SK-N-SH (cell line): ENCODE results near the gene SLC35G6.

ENCODE experiments used
- CHD2 ChIP-seq: fragments of 150-350 bp; IDR thresholded peaks from 2 replicates; pipeline ENCODE4 v1.6.1; 2018; ENCODE audit warnings: low read length; ENCODE audit not compliant: partially characterized antibody
- CTCF ChIP-seq: fragments of 200-600 bp; sonication (generic); IDR thresholded peaks from 2 replicates; pipeline ENCODE4 v1.6.1; 2017; ENCODE audit warnings: antibody characterized with exemption, mild to moderate bottlenecking, moderate library complexity
- EZH2phosphoT487 ChIP-seq: fragments of 200-600 bp; sonication (generic); IDR thresholded peaks from 2 replicates; pipeline ENCODE4 v1.6.1; 2017; ENCODE audit warnings: low read depth, mixed run types, mild to moderate bottlenecking, antibody characterized with exemption, moderate library complexity, borderline replicate concordance
- FOXJ3 ChIP-seq: sonication (generic); formaldehyde crosslinking; IDR thresholded peaks from 2 replicates; pipeline ENCODE4 v1.5.1; 2020; ENCODE audit warnings: mild to moderate bottlenecking, missing genetic modification reagents
- GABPA ChIP-seq: IDR thresholded peaks from 2 replicates; pipeline ENCODE4 v1.4.0; 2012; ENCODE audit warnings: low read depth, mild to moderate bottlenecking
- JUND ChIP-seq: IDR thresholded peaks from 2 replicates; pipeline ENCODE4 v1.4.0; 2012
- MAX ChIP-seq: IDR thresholded peaks from 2 replicates; pipeline ENCODE4 v1.4.0; 2012; ENCODE audit warnings: low read depth
- MXI1 ChIP-seq: IDR thresholded peaks from 2 replicates; pipeline ENCODE4 v1.6.1; 2012; ENCODE audit warnings: mild to moderate bottlenecking, low read depth, low read length, improper control_type of control experiment
- NRF1 ChIP-seq: IDR thresholded peaks from 2 replicates; pipeline ENCODE4 v1.6.1; 2012; ENCODE audit warnings: low read depth, mild to moderate bottlenecking, low read length
- PBX3 ChIP-seq: IDR thresholded peaks from 2 replicates; pipeline ENCODE4; 2012
- POLR2AphosphoS5 ChIP-seq: IDR thresholded peaks from 2 replicates; pipeline ENCODE4 v1.6.1; 2012; ENCODE audit warnings: low read depth, low read length
- REST ChIP-seq: IDR thresholded peaks from 2 replicates; pipeline ENCODE4 v1.6.1; 2012; ENCODE audit warnings: mild to moderate bottlenecking, low read depth, low read length, moderate library complexity
- RFX5 ChIP-seq: IDR thresholded peaks from 2 replicates; pipeline ENCODE4 v1.6.1; 2012; ENCODE audit warnings: mild to moderate bottlenecking, improper control_type of control experiment, low read length
- TEAD4 ChIP-seq: IDR thresholded peaks from 2 replicates; pipeline ENCODE4 v1.4.0; 2012; ENCODE audit warnings: mild to moderate bottlenecking, borderline replicate concordance; ENCODE audit not compliant: insufficient read depth

GRCh38 chr17:7462474-7463371 lies 18.5 kb upstream of the SLC35G6 start:
- TF ChIP-seq CTCF: no peak
- no peak for TF ChIP-seq MAX
- TF ChIP-seq POLR2AphosphoS5: no peak
- no peak for TF ChIP-seq REST
- TF ChIP-seq RFX5: no peak
- TF ChIP-seq NRF1: no peak
- TF ChIP-seq JUND: no peak
- TF ChIP-seq MXI1: no peak
- no peak for TF ChIP-seq FOXJ3
- TF ChIP-seq PBX3: no peak
- TF ChIP-seq CHD2: no peak
- no peak for TF ChIP-seq TEAD4
- TF ChIP-seq EZH2phosphoT487: no peak
- TF ChIP-seq GABPA: no peak
